WTC11 (cell line): ENCODE measurements around the gene WDR47.

Source experiments
- ESRRA ChIP-seq: sonication (generic); formaldehyde crosslinking; IDR thresholded peaks from 2 replicates; pipeline ENCODE4 v1.8.1; 2022; ENCODE audit warnings: mild to moderate bottlenecking, missing genetic modification reagents, borderline replicate concordance
- NFYB ChIP-seq: sonication (generic); formaldehyde crosslinking; conservative IDR thresholded peaks from 2 replicates; pipeline ENCODE4 v1.8.0; 2022; ENCODE audit warnings: low read depth, missing genetic modification reagents
- TF ChIP-seq, protein P1 (sequence below): sonication (generic); formaldehyde crosslinking; IDR thresholded peaks from 2 replicates; pipeline ENCODE4 v1.8.1; 2023; ENCODE audit warnings: mild to moderate bottlenecking, missing genetic modification reagents, moderate library complexity
- TF ChIP-seq, protein P2 (sequence below): fragments of 200-600 bp; IDR thresholded peaks from 2 replicates; pipeline ENCODE4 v1.8.0; 2022; ENCODE audit warnings: antibody characterized with exemption
- TF ChIP-seq, protein P3 (sequence below): fragments of 250-450 bp; sonication (Bioruptor Pico); IDR thresholded peaks from 2 replicates; pipeline ENCODE4 v1.8.0; 2021; ENCODE audit warnings: mild to moderate bottlenecking
- TF ChIP-seq, protein P4 (sequence below): sonication (generic); formaldehyde crosslinking; IDR thresholded peaks from 2 replicates; pipeline ENCODE4 v1.8.0; 2023; ENCODE audit warnings: mild to moderate bottlenecking, missing genetic modification reagents
- TF ChIP-seq, protein P5 (sequence below): sonication (generic); formaldehyde crosslinking; IDR thresholded peaks from 2 replicates; pipeline ENCODE4 v1.8.1; 2022; ENCODE audit warnings: low read depth, missing genetic modification reagents, borderline replicate concordance
- TF ChIP-seq, protein P6 (sequence below): fragments of 250-450 bp; sonication (Bioruptor Pico); IDR thresholded peaks from 2 replicates; pipeline ENCODE4 v1.9.0; 2021; ENCODE audit warnings: mild to moderate bottlenecking

DNA sequence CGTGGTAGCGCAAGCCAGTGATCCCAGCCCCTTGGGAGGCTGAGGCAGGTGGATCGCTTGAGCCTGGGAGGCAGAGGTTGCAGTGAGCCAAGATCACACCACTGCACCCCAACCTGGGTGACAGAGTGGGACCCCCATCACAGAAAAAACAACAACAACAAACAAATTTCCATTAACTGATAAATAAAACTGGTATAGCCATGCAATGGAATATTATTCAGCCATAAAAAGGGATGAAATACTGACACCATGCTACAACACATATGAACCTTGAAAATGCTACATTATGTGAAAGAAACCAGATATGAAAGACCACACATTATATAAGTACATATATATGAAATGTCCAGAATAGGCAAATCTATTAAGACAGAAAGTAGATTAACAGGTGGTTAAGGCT, 90.7 kb downstream of the WDR47 start:
- TF ChIP-seq, protein P1, sequence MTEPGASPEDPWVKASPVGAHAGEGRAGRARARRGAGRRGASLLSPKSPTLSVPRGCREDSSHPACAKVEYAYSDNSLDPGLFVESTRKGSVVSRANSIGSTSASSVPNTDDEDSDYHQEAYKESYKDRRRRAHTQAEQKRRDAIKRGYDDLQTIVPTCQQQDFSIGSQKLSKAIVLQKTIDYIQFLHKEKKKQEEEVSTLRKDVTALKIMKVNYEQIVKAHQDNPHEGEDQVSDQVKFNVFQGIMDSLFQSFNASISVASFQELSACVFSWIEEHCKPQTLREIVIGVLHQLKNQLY (CRISPR knock-in tag), result no peak
- TF ChIP-seq, protein P2, sequence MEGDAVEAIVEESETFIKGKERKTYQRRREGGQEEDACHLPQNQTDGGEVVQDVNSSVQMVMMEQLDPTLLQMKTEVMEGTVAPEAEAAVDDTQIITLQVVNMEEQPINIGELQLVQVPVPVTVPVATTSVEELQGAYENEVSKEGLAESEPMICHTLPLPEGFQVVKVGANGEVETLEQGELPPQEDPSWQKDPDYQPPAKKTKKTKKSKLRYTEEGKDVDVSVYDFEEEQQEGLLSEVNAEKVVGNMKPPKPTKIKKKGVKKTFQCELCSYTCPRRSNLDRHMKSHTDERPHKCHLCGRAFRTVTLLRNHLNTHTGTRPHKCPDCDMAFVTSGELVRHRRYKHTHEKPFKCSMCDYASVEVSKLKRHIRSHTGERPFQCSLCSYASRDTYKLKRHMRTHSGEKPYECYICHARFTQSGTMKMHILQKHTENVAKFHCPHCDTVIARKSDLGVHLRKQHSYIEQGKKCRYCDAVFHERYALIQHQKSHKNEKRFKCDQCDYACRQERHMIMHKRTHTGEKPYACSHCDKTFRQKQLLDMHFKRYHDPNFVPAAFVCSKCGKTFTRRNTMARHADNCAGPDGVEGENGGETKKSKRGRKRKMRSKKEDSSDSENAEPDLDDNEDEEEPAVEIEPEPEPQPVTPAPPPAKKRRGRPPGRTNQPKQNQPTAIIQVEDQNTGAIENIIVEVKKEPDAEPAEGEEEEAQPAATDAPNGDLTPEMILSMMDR, result no peak
- TF ChIP-seq, protein P3, sequence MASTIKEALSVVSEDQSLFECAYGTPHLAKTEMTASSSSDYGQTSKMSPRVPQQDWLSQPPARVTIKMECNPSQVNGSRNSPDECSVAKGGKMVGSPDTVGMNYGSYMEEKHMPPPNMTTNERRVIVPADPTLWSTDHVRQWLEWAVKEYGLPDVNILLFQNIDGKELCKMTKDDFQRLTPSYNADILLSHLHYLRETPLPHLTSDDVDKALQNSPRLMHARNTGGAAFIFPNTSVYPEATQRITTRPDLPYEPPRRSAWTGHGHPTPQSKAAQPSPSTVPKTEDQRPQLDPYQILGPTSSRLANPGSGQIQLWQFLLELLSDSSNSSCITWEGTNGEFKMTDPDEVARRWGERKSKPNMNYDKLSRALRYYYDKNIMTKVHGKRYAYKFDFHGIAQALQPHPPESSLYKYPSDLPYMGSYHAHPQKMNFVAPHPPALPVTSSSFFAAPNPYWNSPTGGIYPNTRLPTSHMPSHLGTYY, result no peak
- TF ChIP-seq, protein P4, sequence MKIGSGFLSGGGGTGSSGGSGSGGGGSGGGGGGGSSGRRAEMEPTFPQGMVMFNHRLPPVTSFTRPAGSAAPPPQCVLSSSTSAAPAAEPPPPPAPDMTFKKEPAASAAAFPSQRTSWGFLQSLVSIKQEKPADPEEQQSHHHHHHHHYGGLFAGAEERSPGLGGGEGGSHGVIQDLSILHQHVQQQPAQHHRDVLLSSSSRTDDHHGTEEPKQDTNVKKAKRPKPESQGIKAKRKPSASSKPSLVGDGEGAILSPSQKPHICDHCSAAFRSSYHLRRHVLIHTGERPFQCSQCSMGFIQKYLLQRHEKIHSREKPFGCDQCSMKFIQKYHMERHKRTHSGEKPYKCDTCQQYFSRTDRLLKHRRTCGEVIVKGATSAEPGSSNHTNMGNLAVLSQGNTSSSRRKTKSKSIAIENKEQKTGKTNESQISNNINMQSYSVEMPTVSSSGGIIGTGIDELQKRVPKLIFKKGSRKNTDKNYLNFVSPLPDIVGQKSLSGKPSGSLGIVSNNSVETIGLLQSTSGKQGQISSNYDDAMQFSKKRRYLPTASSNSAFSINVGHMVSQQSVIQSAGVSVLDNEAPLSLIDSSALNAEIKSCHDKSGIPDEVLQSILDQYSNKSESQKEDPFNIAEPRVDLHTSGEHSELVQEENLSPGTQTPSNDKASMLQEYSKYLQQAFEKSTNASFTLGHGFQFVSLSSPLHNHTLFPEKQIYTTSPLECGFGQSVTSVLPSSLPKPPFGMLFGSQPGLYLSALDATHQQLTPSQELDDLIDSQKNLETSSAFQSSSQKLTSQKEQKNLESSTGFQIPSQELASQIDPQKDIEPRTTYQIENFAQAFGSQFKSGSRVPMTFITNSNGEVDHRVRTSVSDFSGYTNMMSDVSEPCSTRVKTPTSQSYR, result no peak
- TF ChIP-seq, protein P5, sequence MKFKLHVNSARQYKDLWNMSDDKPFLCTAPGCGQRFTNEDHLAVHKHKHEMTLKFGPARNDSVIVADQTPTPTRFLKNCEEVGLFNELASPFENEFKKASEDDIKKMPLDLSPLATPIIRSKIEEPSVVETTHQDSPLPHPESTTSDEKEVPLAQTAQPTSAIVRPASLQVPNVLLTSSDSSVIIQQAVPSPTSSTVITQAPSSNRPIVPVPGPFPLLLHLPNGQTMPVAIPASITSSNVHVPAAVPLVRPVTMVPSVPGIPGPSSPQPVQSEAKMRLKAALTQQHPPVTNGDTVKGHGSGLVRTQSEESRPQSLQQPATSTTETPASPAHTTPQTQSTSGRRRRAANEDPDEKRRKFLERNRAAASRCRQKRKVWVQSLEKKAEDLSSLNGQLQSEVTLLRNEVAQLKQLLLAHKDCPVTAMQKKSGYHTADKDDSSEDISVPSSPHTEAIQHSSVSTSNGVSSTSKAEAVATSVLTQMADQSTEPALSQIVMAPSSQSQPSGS (CRISPR knock-in tag), result no peak
- no peak for TF ChIP-seq NFYB (CRISPR knock-in tag)
- TF ChIP-seq, protein P6, sequence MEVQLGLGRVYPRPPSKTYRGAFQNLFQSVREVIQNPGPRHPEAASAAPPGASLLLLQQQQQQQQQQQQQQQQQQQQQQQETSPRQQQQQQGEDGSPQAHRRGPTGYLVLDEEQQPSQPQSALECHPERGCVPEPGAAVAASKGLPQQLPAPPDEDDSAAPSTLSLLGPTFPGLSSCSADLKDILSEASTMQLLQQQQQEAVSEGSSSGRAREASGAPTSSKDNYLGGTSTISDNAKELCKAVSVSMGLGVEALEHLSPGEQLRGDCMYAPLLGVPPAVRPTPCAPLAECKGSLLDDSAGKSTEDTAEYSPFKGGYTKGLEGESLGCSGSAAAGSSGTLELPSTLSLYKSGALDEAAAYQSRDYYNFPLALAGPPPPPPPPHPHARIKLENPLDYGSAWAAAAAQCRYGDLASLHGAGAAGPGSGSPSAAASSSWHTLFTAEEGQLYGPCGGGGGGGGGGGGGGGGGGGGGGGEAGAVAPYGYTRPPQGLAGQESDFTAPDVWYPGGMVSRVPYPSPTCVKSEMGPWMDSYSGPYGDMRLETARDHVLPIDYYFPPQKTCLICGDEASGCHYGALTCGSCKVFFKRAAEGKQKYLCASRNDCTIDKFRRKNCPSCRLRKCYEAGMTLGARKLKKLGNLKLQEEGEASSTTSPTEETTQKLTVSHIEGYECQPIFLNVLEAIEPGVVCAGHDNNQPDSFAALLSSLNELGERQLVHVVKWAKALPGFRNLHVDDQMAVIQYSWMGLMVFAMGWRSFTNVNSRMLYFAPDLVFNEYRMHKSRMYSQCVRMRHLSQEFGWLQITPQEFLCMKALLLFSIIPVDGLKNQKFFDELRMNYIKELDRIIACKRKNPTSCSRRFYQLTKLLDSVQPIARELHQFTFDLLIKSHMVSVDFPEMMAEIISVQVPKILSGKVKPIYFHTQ (CRISPR knock-in tag), result no peak
- TF ChIP-seq ESRRA, result no peak
